DND-41 (cell line): ENCODE measurements around the gene MNT.
A peak's percentile ranks its signal among the peaks of the same experiment; 100 is the strongest.

ENCODE experiments used
- ATAC-seq: fragments of 200-7000 bp; cut with Tn5 transposase; 3 replicates; pipeline ENCODE4 v1.9.1; 2021; ENCODE audit warnings: low read depth; ENCODE audit not compliant: insufficient read depth
- DNase-seq: peaks from one replicate; pipeline ENCODE4 v3.0.0-alpha.2; 2020
- H2AFZ ChIP-seq: 2 replicates; pipeline ENCODE4 v1.6.0; 2012; ENCODE audit warnings: low read depth, low read length
- H3K27ac ChIP-seq: 2 replicates; pipeline ENCODE4 v1.5.1; 2012; ENCODE audit warnings: low read length, inconsistent platforms
- H3K27me3 ChIP-seq: fragments of 200-600 bp; sonication (generic); 2 replicates; pipeline ENCODE4 v1.6.0; 2012; ENCODE audit warnings: low read length, mild to moderate bottlenecking, inconsistent platforms; ENCODE audit not compliant: insufficient read depth, poor library complexity
- H3K36me3 ChIP-seq: 2 replicates; pipeline ENCODE4 v1.5.1; 2012; ENCODE audit warnings: low read length, inconsistent platforms; ENCODE audit not compliant: insufficient read depth
- H3K4me1 ChIP-seq: 2 replicates; pipeline ENCODE4 v1.5.1; 2012; ENCODE audit warnings: mild to moderate bottlenecking, low read length; ENCODE audit not compliant: insufficient read depth
- H3K4me2 ChIP-seq: 2 replicates; pipeline ENCODE4 v1.6.0; 2012; ENCODE audit warnings: mild to moderate bottlenecking, moderate library complexity, low read length, inconsistent platforms; ENCODE audit not compliant: insufficient read depth
- H3K4me3 ChIP-seq, 2 experiments: fragments of 200-600 bp in 1 of 2; shearing (Covaris generic) in 1 of 2; 2 replicates each; pipeline ENCODE4 v1.5.1; 2012 to 2016; ENCODE audit warnings: inconsistent platforms in 2 of 2, low read length in 2 of 2, mild to moderate bottlenecking in 2 of 2, low read depth in 1 of 2, moderate library complexity in 1 of 2
- H3K79me2 ChIP-seq: 2 replicates; pipeline ENCODE4 v1.6.0; 2012; ENCODE audit warnings: low read length, inconsistent platforms; ENCODE audit not compliant: insufficient read depth
- H3K9ac ChIP-seq: 2 replicates; pipeline ENCODE4 v1.6.0; 2012; ENCODE audit warnings: low read depth, mild to moderate bottlenecking, inconsistent platforms, low read length, moderate library complexity
- H3K9me3 ChIP-seq: 2 replicates; pipeline ENCODE4 v1.5.1; 2012; ENCODE audit warnings: low read length, moderate library complexity, mild to moderate bottlenecking, inconsistent platforms; ENCODE audit not compliant: insufficient read depth, severe bottlenecking
- H4K20me1 ChIP-seq: 2 replicates; pipeline ENCODE4 v1.6.0; 2012; ENCODE audit warnings: low read length; ENCODE audit not compliant: insufficient read depth
- EZH2 ChIP-seq: IDR thresholded peaks from 3 replicates; pipeline ENCODE4 v1.6.1; 2012; ENCODE audit warnings: borderline replicate concordance, low read depth, mild to moderate bottlenecking, moderate library complexity, low read length, inconsistent platforms; ENCODE audit not compliant: severe bottlenecking
- TF ChIP-seq, protein P1 (sequence below): IDR thresholded peaks from 2 replicates; pipeline ENCODE4 v1.5.1; 2012; ENCODE audit warnings: borderline replicate concordance, low read length, moderate library complexity, mild to moderate bottlenecking; ENCODE audit not compliant: poor library complexity, severe bottlenecking; ENCODE audit errors: extremely low read depth

The MNT gene

DNA sequence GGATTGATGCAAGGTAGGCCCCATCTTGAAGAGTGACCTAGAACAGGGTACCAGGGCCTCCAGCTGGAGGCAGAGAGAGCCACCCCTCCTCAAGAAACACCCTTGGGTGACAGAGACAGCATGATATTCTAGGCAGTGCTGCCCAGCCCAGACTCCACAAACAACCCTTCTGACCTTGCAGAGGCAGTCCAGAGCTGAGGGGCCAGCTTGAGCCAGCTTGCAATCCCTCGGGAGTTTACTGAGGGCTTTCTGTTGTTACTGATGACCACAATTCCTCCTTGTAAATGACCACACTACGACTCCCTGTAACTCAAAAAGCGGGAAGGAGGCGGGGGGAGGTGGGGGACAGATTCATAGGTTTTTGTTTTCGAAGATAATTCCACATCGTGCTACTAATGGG is 18.6 kb upstream of the MNT start:
- peaks cover 3% of the 10 kb centered on the region; the same call in 1 of the 2 replicates for H3K4me1 ChIP-seq
- no peaks in the 10 kb centered on the region for H4K20me1 ChIP-seq
- peaks cover 58% of the 10 kb centered on the region for H3K36me3 ChIP-seq
- H3K9ac ChIP-seq: no peak overlapping the region
- H3K79me2 ChIP-seq: no peaks in the 10 kb centered on the region
- DNase-seq (no peak), ATAC-seq (no peak)
- H3K27me3 ChIP-seq: no peaks in the 10 kb centered on the region
- H3K27ac ChIP-seq: no peak overlapping the region
- no peaks in the 10 kb centered on the region for H3K9me3 ChIP-seq
- H3K4me3 ChIP-seq: no peak overlapping the region
- TF ChIP-seq, protein P1, sequence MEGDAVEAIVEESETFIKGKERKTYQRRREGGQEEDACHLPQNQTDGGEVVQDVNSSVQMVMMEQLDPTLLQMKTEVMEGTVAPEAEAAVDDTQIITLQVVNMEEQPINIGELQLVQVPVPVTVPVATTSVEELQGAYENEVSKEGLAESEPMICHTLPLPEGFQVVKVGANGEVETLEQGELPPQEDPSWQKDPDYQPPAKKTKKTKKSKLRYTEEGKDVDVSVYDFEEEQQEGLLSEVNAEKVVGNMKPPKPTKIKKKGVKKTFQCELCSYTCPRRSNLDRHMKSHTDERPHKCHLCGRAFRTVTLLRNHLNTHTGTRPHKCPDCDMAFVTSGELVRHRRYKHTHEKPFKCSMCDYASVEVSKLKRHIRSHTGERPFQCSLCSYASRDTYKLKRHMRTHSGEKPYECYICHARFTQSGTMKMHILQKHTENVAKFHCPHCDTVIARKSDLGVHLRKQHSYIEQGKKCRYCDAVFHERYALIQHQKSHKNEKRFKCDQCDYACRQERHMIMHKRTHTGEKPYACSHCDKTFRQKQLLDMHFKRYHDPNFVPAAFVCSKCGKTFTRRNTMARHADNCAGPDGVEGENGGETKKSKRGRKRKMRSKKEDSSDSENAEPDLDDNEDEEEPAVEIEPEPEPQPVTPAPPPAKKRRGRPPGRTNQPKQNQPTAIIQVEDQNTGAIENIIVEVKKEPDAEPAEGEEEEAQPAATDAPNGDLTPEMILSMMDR: no peak
- TF ChIP-seq EZH2: no peak
- H3K4me2 ChIP-seq: no peak overlapping the region
- H2AFZ ChIP-seq: no peak overlapping the region

DNA sequence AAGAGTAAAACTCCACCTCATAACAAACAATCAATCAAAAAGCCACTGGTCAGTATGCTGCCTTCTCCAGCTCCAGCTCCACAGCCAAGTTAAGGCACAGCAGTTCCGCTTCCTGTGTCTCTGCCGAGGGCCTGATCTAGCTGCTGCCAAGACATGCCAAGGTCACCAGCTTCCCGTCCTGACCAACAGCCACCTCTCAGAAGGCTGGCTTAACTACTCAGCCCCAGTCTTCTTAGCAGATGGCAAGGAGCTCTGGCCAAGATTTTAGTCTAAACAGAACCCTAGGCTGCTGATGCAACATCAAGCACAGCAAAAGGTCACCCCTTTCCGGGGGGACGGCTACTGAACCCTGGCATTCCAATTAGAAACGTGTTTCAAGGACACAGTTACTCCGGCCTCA is 17.7 kb upstream of the MNT start:
- Histone ChIP-seq H3K4me1 (peaks cover 3% of the 10 kb centered on the region; the same call in 1 of the 2 replicates), H3K9me3 (no peaks in the 10 kb centered on the region), H3K36me3 (peaks cover 68% of the 10 kb centered on the region), H3K4me2 (no peak overlapping the region), H3K27ac (no peak overlapping the region), H3K27me3 (no peaks in the 10 kb centered on the region), H4K20me1 (no peaks in the 10 kb centered on the region), H2AFZ (no peak overlapping the region), H3K79me2 (no peaks in the 10 kb centered on the region), H3K9ac (no peak overlapping the region), H3K4me3 (no peak overlapping the region)
- ATAC-seq (no peak), DNase-seq (no peak)
- TF ChIP-seq EZH2: no peak
- TF ChIP-seq, protein P1: no peak

DNA sequence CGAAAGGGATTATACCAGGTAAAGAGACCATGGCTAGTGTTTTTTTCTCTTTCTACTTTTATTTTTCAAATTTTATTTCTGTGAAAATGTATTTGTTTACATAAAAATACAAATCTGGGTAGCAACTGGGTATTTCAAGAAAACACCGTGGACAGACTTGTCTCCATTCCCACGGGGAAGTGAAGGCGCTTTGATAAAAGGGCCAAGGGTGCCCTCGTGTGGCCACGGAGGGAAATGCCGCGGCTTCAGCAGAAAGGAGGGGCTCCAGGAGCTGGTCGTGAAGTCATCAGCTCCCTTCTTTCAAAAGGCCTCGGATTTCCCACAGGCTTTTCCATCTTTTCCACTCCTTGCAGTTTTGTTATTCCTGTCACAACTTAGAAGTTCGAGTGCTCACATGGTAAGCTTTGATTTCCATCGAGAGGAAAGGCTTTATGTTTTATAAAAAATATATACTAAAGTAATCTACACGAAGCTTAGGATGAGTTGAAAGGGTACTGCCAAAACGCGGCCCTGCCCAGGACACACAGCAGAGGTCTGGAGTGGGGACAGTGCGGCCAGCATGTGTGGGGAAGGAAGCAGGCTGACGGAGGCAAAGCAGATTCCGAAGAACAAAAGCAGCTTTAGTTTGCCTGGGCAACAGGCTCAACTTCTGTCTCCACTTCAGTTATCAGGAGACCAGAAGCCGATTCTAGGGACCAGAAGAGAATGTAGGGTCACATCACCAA is 15.3 kb upstream of the MNT start:
- Histone ChIP-seq H3K4me2 (0 out of 2 replicates have a peak overlapping the region, but pooled peaks have one; percentile 12), H3K27ac (no peak overlapping the region), H3K36me3 (peaks cover 57% of the 10 kb centered on the region), H2AFZ (no peak overlapping the region), H3K4me1 (peaks cover 3% of the 10 kb centered on the region; the same call in 1 of the 2 replicates), H3K9me3 (no peaks in the 10 kb centered on the region), H3K4me3 (no peak overlapping the region), H4K20me1 (no peaks in the 10 kb centered on the region), H3K9ac (no peak overlapping the region), H3K27me3 (no peaks in the 10 kb centered on the region), H3K79me2 (no peaks in the 10 kb centered on the region)
- DNase-seq (peak; percentile 85), ATAC-seq (peak; percentile 95)
- no peak for TF ChIP-seq EZH2
- TF ChIP-seq, protein P1: peak; percentile 98
